ENCODE measurements around the gene PTPN21. TPM values are rescaled to one million over a fixed set of nuclear protein-coding genes. Genes with fewer than 3 reads are reported as not detected.

Gene PTPN21
- total RNA-seq, 1 experiment from 2014 or later: 3.7 TPM

GRCh38 chr14:88422047-88422446, 132.8 kb downstream of the PTPN21 start:
- no peak for DNase-seq (ENCODE audit: low read depth)
- in situ Hi-C loops (cut with HindIII; ENCODE audit: low pct_unique_long_range_greater_than_20kb, low sequenced_read_pairs): no loop called here

GRCh38 chr14:88421286-88421685, 133.5 kb downstream of the PTPN21 start:
- in situ Hi-C loops (cut with HindIII; ENCODE audit: low pct_unique_long_range_greater_than_20kb, low sequenced_read_pairs): no loop called here

GRCh38 chr14:88420187-88420586, 134.6 kb downstream of the PTPN21 start:
- in situ Hi-C loops (cut with HindIII; ENCODE audit: low pct_unique_long_range_greater_than_20kb, low sequenced_read_pairs): no loop called here
- DNase-seq (ENCODE audit: low read depth): no peak

More at GRCh38 chr14:88421286-88421685, 133.5 kb downstream of the PTPN21 start:
- DNase-seq (ENCODE audit: low read depth): no peak

- in situ Hi-C loops (cut with HindIII; ENCODE audit: low pct_unique_long_range_greater_than_20kb, low sequenced_read_pairs): no loop called here
Observed at GRCh38 chr14:88417594-88417993, 137.2 kb downstream of the PTPN21 start.

More at GRCh38 chr14:88417594-88417993, 137.2 kb downstream of the PTPN21 start:
- DNase-seq (ENCODE audit: low read depth): no peak

Other genes with a start within 250 kb of the PTPN21 start
- gene KCNK10, start 231.7 kb downstream of the PTPN21 start, total RNA-seq (2014; rRNA removed; shearing (Covaris generic); ENCODE audit: low replicate concordance): not detected in 2 replicates
- gene SPATA7, start 169.3 kb downstream of the PTPN21 start, total RNA-seq (2014; rRNA removed; shearing (Covaris generic); ENCODE audit: low replicate concordance): 16.0 and 16.3 TPM in 2 replicates
- 34.1 and 36.5 TPM in 2 replicates for gene ZC3H14, start 8.0 kb upstream of the PTPN21 start, total RNA-seq (2014; rRNA removed; shearing (Covaris generic); ENCODE audit: low replicate concordance)
- gene EML5, start 237.9 kb upstream of the PTPN21 start, total RNA-seq (2014; rRNA removed; shearing (Covaris generic); ENCODE audit: low replicate concordance): 0.12 and 1.3 TPM in 2 replicates